Activated CD4-positive, CD25-positive, alpha-beta regulatory T cell treated with anti-CD3 and anti-CD28 coated beads, Interleukin-2, amount 50 U/mL, for 72 hours (primary cell): Measurements from ENCODE around the gene TLDC2.
A peak's percentile ranks its signal among the peaks of the same experiment; 100 is the strongest.
"Not testable (repeated sequence)": the region's sequence is repeated elsewhere in the genome, so short reads cannot be mapped to it uniquely, and the experiment has no call there.

ENCODE experiments used
- DNase-seq: peaks from one replicate; pipeline ENCODE4 v3.0.0; 2021

TLDC2 gene

GRCh38 chr20:36875702-36876472 is at the start of gene TLDC2:
TLDC2 (plus strand) TSS chr20:36876138; CDS start chr20:36876175, 37 bp downstream.
- DNase-seq, result no peak

DNA sequence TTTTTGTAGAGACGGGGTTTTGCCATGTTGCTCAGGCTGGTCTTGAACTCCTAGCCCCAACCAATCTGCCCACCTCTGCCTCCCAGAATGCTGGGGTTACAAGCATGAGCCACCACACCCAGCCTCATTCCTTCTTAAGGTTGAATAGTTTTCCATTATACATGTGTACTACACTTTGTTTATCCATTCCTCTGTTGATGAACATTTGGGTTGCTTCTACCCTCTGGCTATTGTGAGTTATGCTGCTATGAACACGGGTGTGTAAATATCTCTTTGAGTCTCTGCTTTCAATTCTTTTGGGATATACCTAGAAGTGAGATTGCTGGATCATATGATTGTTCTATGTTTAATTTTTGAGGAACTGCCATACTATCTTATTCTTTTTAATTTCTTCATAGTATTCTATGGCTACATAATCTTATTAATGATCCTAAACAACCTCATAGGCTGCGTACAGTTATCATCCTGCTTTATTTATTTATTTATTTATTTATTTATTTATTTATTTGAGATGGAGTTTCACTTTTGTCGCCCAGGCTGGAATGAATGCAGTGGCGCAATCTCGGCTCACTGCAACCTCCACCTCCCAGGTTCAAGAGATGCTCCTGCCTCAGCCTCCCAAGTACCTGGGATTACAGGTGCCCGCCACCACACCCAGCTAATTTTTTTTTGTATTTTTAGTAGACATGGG is 49.2 kb upstream of the TLDC2 start:
- no peak for DNase-seq

- no peak for DNase-seq
These were observed 48.2 kb upstream of the TLDC2 start for GRCh38 chr20:36827541-36828279.

- no peak for DNase-seq
These were observed 44.9 kb upstream of the TLDC2 start for GRCh38 chr20:36830791-36831691.

DNA sequence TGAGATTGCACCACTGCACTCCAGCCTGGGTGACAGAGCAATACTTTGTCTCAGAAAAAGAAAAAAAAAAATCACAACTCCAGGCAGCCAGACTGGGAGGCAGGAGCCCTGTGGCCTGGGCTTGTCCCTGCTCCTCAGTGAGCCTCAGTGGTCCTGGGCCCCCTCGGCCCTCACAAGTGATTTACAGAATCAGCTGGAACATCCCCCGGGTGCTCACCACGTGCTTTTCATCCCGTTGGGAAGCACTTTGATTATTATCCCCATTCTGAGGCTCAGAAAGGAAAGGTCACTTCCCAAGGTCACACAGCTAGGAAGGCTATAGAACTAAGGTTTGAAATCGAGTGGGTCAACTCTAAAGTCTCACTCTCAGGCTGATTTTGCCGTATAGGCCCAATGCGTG is 43.1 kb upstream of the TLDC2 start:
- DNase-seq, result no peak

DNA sequence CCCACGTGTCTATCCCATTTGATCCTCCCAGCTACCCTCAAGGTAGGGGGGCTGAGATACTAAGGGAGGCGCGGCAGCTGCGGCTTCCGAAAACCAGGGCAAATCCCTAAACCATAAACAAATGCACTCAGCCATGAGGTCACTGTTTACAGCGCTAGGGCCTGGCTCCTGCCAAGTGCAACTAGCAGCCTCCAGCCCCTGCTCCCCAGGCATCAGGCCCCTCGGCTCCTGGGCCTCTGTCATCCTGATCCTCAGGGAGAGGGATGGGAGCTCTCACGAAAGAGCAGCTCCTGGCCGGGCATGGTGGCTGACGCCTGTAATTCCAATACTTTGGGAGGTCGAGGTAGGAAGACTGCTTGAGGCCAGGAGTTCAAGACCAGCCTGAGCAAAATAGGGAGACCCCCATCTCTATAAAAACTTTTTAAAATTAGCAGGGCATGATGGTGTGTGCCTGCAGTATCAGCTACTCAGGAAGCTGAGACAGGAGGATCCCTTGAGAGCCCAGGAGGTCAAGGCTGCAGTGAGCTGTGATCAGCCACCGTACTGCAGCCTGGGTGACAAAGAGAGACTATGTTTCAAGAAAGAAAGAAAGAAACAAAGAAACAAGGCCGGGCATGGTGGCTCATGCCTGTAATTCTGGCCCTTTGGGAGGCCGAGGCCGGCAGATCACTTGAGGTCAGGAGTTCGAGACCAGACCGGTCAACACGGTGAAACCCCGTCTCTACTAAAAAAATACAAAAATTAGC is 42.5 kb upstream of the TLDC2 start:
- DNase-seq, result no peak

GRCh38 chr20:36835025-36835424 is 40.9 kb upstream of the TLDC2 start:
- DNase-seq, result no peak

DNA sequence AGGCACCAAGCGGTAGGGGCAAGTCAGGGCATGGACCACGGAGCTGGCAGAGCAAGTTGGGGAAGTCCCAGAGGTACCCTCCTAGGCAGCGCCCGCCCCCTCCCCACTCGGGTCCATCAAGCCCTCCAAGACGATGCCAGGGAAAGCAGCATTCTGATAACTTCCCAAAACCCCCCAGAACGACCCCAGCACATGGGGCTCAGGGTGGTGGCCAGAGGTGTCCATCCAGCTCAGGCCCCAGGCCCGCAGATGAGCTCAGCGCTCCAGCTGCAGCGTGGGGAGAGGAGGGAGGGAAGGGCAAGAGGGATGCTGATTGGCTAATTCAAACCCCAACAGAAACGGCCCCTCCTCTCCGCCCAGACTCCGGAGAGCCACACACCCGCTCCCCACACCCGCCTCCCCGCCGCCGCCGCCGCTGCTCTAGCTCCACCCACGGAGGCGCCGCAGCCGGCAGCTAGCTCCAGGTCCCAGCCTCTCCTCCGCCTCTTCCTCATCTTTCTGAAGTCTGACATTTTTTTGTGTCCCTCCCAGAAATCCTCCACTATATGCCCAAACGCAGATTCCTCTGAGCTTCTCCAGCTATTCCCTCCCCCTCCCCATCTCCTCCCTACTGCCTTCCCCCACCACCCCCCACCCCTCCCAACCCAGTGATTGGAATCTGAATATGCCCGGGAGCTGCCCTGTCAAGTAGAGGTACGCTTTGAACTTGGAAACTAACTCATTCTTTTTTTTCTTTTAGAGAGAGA is 40.3 kb upstream of the TLDC2 start:
- DNase-seq, result peak; percentile 85

GRCh38 chr20:36836591-36837269 is 39.2 kb upstream of the TLDC2 start:
- DNase-seq, result peak; percentile 51

- not testable (repeated sequence) for DNase-seq
These were observed 37.6 kb upstream of the TLDC2 start for GRCh38 chr20:36838376-36838775.

DNA sequence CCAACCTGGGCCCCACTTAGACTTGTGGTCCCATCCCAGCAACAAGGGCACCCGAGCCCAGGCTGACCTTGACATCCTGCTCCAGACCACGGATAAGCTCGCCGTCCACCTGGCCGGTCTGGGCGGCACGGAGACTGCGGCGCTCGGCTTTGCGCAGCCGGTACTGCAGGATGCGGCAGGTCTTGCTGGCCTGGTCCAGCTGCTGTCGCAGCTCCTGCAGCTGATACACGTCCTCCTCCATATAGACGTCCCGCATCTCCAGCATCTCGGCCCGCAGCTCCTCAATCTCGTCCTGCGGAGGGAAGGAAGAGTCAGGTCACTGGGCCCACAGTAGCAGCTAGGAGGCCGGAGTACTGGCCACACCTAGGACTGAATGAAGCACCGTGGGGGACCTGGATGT is 36.8 kb upstream of the TLDC2 start:
- DNase-seq, result no peak

DNA sequence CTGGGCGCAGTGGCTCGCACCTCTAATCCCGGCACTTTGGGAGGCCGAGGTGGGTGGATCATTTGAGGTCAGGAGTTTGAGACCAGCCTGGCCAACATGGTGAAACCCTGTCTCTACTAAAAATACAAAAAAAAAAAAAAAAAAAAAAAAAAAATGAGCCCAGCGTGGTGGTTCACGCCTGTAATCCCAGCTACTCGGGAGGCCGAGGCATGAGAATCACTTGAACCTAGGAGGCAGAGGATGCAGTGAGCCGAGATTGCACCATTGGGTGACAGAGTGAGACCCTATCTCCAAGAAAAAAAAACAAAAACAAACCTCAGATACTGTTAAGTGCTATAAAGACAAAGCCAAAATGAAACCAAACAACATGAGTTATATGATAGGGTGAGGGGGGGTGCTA is 34.9 kb upstream of the TLDC2 start:
- not testable (repeated sequence) for DNase-seq

DNA sequence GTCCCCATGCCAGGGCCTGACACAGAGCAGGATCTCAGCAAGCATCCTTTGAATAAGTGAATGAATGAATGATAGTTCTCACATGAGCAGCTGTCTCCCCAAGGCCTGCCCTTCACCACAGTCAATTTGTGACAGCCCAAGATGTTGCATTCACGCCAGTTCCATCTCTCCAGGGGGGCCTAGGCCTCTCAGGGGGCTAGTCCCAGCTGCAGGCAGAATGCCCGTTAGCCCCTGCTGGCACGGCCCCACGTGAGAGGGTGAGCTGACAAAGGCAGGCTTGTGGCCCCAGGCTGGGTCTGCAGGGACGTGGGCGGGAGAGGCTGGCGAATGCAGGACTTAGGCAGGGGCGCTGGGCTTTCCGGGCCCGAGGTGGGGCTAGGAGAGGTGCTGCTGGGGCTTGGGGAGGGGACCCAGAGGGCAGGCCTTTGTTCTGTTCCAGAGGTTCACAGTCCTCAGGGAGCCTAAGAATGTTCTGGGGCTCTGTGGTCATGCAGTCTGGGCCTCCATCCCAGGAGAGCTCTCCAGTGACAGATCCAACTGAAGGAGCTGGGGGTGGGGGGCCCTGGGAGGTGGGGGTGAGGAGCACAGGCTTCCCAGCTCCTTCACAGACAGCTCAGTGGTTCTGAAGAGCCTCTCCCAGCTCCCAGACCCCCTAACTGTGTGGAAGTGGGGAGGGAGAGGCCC is 30.5 kb upstream of the TLDC2 start:
- no peak for DNase-seq

DNA sequence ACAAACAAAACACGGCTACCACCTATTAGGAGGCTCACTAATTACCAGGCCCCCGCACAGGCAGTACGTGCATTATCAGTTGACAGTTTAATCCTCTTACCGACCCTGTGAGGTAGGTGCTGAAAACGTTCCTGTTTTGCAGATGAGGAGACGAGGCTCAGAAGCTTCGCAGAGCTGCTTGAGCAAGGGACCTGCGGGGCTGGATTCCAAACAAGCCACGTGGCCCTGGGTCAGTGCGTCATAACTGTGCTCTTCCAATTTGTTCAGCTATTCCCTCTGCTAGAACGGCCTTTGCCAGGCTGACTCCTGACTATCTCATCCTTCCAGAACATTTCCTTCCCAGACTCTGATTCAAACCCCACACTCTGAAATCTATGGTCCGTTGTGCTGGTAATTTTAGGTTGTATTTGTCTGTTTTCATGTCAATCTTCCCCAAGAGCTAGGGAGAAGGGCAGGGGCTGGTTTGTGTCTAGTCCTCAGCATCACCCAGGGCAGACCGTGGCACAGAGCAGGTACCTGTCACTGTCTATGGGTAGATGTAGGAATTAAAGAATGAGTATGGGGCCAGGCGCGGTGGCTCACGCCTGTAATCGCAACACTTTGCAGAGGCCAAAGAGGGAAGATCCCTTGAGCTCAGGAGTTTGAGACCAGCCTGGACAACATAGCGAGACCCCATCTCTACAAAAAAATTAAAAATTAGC is 28.8 kb upstream of the TLDC2 start:
- no peak for DNase-seq

- DNase-seq, result no peak
These were observed 28.3 kb upstream of the TLDC2 start for GRCh38 chr20:36847710-36848040.

- no peak for DNase-seq
These were observed 27.8 kb upstream of the TLDC2 start for GRCh38 chr20:36848078-36848660.

DNA sequence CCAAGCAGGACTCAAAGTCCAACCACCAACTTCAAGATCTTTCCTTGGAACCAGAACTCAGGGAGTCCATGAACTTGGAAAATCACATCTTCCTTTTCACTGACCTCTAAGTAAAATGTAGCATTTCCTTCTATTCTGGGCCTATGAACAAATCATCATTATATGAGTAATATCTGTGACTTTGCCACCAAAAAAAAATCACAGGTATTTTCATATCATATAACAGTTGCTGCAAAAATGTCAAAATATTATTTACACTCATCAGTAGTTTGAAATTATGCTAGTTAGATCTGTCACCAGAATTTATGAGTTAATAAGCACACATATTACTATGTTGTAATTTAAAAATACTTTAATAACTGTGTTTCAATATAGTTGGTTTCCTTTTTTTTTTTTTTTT is 27.3 kb upstream of the TLDC2 start:
- DNase-seq, result no peak

- DNase-seq, result no peak
These were observed 26.4 kb upstream of the TLDC2 start for GRCh38 chr20:36849333-36850065.
